ENCODE data around the gene HTRA1.

Gene HTRA1

DNA sequence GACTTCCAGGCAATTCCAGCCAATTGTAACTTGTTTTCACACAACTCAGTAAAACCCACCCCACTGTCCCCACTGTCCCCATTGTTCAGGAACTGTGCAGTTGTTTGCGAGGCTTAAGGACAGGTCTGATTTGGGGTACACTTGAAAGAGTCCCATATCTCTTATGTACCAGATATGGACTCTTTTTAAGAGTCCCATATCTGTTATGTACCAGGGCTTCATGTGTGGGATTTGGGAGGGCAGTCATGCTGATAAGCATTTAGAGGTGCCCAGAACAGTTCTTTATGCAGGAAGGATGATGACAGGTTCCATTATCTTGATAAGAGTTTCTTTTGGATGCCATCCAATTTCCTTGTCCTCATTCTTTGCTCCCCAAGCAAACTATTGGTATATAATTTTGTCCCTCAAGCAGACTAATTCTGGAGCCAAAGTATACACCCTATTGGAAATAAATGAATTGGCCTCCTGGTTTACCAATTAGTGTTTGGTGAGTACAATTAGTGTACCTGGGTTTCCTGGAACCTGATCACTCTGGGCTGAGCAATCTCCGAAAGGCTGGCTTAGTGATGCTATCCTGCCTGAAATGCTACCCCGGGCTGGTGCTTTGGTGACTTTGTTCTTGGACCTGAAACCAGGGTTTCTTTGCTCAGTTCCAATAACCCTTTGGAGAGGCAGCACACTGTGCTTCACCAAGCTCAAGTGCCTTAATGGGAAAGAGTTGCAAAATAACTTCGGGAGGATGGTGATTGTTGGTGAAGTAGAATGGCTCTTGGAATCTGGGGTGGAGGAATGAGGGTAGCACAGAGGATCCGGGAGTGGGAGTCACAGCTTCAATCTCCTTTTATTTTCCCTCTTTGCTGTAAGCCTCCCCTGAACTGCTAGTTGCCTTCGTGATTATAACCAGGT lies 93.0 kb downstream of the HTRA1 start:
- DNase-seq (ENCODE audit: low spot score): no peak

GRCh38 chr10:122555442-122555841 lies 94.1 kb downstream of the HTRA1 start:
- no peak for DNase-seq (ENCODE audit: low spot score)

DNA sequence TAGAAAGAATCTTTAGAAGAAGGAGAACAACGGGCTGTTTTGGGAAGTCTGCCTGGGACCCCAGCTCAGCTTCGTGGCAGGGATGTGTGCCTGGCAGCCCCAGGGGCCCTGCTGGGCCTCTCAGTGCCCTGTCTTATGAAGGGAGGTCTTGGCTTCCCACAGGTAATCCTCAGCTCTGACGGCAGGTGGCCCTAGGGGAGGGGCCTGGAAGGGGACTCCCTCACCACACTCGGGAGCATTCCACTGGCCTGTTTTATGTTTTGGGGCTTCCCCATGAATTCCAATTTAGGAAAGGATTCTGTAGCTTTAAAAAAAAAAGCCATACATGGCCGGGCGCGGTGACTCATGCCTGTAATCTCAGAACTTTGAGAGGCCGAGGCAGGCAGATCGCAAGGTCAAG lies 96.2 kb downstream of the HTRA1 start:
- no peak for DNase-seq (ENCODE audit: low spot score)

DNA sequence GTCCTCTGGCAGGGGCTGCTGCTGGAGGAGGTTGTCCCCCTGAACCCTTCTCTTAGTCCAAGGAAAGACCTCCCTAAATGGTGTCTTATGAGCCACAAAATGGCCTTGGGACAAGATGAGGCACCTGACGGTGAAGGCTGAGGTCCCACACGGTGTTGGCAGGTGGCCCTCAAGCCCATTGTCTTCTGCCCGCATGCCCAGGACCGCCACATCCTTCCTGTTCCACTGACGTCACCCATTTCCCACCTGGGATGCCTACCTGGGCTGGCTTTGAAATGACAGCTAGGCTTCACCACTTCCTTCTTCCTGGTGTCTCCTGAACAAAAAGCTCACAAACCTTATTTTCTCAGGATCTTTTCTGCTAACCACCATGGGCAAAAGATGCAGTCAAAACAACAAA lies 97.1 kb downstream of the HTRA1 start:
- no peak for DNase-seq (ENCODE audit: low spot score)

GRCh38 chr10:122559228-122559627 lies 97.9 kb downstream of the HTRA1 start:
- DNase-seq (ENCODE audit: low spot score): no peak

GRCh38 chr10:122560279-122560804 lies 99.0 kb downstream of the HTRA1 start, which contains the start of gene DMBT1:
Gene DMBT1, plus strand, starts transcription at chr10:122560754. Its CDS starts 17 bp downstream, at chr10:122560771.
- no peak for DNase-seq (ENCODE audit: low spot score)

DNA sequence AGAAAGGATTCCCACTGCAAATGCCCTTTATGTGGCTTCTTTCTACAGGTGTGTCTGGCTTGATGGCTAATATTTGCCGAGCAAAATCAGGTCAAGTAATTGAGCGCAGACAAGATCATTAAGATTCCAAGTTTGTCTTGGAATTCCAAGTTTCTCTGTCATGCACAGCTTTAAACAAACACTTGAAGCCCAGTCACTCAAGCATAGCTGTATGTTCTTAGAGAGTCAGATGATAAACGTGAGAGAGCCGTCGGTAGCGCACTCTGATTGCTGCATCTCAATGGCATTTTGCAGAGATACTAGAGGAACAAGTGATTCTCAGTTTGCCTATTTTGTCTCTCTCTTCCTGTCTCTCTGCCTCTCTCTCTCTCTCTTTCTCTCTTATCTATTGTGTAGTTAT lies 99.9 kb downstream of the HTRA1 start:
- DNase-seq (ENCODE audit: low spot score): no peak

DNA sequence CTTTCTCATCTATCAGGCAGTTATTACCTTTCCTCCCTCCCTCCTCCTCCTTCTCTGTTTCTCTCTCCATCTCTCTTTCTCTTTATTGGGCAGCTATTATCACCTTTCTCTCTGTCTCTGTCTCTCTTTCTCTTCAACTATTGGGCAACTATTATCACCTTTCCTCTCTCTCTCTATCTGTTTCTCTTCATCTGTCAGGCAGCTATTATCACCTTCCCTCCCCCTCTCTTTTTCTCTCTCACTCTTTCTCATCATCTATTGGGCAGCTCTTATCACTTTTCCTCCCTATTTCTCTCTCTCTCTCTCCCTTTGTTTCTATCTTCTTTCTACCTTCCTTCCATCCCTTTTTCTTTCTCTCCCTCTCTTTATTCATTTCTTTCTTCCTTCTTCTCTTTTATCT lies 100.4 kb downstream of the HTRA1 start:
- no peak for DNase-seq (ENCODE audit: low spot score)

Measured in germinal center (tissue), 1 donor.